Esophagus muscularis mucosa (tissue), 3 donors: ENCODE results near the gene INO80E.

ENCODE experiments used
- CTCF ChIP-seq, 3 experiments: fragments of 200-600 bp in 2 of 3; fragments of 450-650 bp in 1 of 3; sonication (generic) in 2 of 3; IDR thresholded peaks; one replicate each; pipeline ENCODE4 v1.5.1; 2017 to 2019; ENCODE audit warnings: antibody characterized with exemption in 3 of 3, mild to moderate bottlenecking in 2 of 3, moderate library complexity in 1 of 3
- POLR2A ChIP-seq: fragments of 450-650 bp; IDR thresholded peaks from one replicate; pipeline ENCODE4 v1.6.1; 2017; ENCODE audit warnings: antibody characterized with exemption, moderate library complexity, mild to moderate bottlenecking, low read depth
- POLR2AphosphoS5 ChIP-seq, 2 donors: sonication (generic); formaldehyde crosslinking; IDR thresholded peaks; one replicate each; pipeline ENCODE4 v1.6.1; 2017; ENCODE audit warnings: antibody characterized with exemption in 2 of 2

DNA sequence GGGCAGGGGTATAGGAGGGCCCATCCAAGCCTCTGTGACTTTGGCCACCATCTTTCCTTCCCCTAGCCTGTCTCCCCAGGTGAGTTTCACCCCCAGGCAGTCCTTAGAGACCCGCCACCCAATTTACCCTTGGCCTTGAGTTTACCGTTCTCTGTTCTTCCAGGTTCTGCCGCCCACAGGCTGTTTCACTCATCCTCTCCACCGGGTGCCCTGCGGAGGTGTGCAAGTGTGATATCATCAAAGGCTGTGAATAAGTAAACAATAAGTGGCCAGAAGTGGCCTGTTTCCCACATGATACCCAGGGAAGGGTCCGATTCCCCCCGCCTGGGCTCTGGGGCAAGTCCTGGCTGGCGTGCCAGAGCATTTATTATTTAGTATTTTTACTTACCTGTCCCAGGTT lies 50.1 kb downstream of the INO80E start:
- TF ChIP-seq CTCF (IDR thresholded peaks at IDR 0.05) (no peak), POLR2AphosphoS5 (IDR thresholded peaks at IDR 0.05) (no peak), POLR2A (no peak)
